IMR-90 (cell line): ENCODE results near the gene ZNF467. TPM values are rescaled to one million over a fixed set of nuclear protein-coding genes. Genes with fewer than 3 reads are reported as not detected.

ENCODE experiments used
- ATAC-seq: fragments of 200-7000 bp; cut with Tn5 transposase; 2 replicates; pipeline ENCODE4 v1.9.1; 2020; ENCODE audit warnings: low read depth, mild to moderate bottlenecking, moderate library complexity
- BruUV-seq: library from RNA; stranded (reverse); fragments of 400-500 nt; replicated peaks from 2 replicates; lab custom pipeline; 2021; lab: Mats Ljungman, UMichigan
- CTCF ChIA-PET: fragments of 300-600 bp; formaldehyde crosslinking; extraction: SDS; loops from one replicate; lab custom pipeline; 2021; ENCODE audit warnings: antibody characterized with exemption; lab: Yijun Ruan, JAX
- POLR2A ChIA-PET: fragments of 300-600 bp; sonication (Branson Sonifier 250); formaldehyde crosslinking; loops from one replicate; lab custom pipeline; 2022; ENCODE audit warnings: antibody characterized with exemption; ENCODE audit not compliant: unreplicated experiment; lab: Charles Lee
- DNase-seq: peaks from one replicate; pipeline ENCODE4 v3.0.0; 2013
- H2AFZ ChIP-seq: replicated peaks from 2 replicates; pipeline ENCODE3; 2013; ENCODE audit warnings: low read length, mild to moderate bottlenecking; ENCODE audit not compliant: poor library complexity
- H2AK5ac ChIP-seq: 2 replicates; pipeline ENCODE4 v1.6.1; 2013; ENCODE audit warnings: low read depth, low read length, inconsistent platforms
- H2AK9ac ChIP-seq: replicated peaks from 2 replicates; pipeline ENCODE3; 2013; ENCODE audit warnings: mild to moderate bottlenecking, low read depth, low read length, moderate library complexity; ENCODE audit not compliant: poor library complexity
- H2BK120ac ChIP-seq: 2 replicates; pipeline ENCODE4 v1.6.1; 2013; ENCODE audit warnings: low read depth, low read length, inconsistent platforms
- H2BK15ac ChIP-seq: 3 replicates; pipeline ENCODE4 v1.6.1; 2013; ENCODE audit warnings: low read depth, low read length, inconsistent platforms
- H2BK20ac ChIP-seq: 2 replicates; pipeline ENCODE4 v1.6.1; 2013; ENCODE audit warnings: low read depth, mild to moderate bottlenecking, inconsistent platforms, low read length, moderate library complexity
- H2BK5ac ChIP-seq: 2 replicates; pipeline ENCODE4 v1.6.1; 2013; ENCODE audit warnings: mild to moderate bottlenecking, low read depth, low read length, inconsistent platforms; ENCODE audit not compliant: poor library complexity, severe bottlenecking
- H3K14ac ChIP-seq: replicated peaks from 2 replicates; pipeline ENCODE4 v1.6.1; 2013; ENCODE audit warnings: low read depth, low read length, inconsistent platforms
- H3K18ac ChIP-seq: 2 replicates; pipeline ENCODE4 v1.6.1; 2013; ENCODE audit warnings: low read depth, low read length, control low read depth
- H3K23ac ChIP-seq: 2 replicates; pipeline ENCODE4 v1.6.1; 2013; ENCODE audit warnings: low read depth, low read length, inconsistent platforms
- H3K27ac ChIP-seq: 2 replicates; pipeline ENCODE4 v1.5.1; 2013; ENCODE audit warnings: mild to moderate bottlenecking, control low read depth, low read length; ENCODE audit not compliant: insufficient read depth
- H3K27me3 ChIP-seq: 2 replicates; pipeline ENCODE4 v1.6.1; 2013; ENCODE audit warnings: low read length; ENCODE audit not compliant: control insufficient read depth, insufficient read depth
- H3K36me3 ChIP-seq: 2 replicates; pipeline ENCODE4 v1.6.1; 2013; ENCODE audit warnings: low read length, mixed read lengths; ENCODE audit not compliant: control insufficient read depth, insufficient read depth
- H3K4ac ChIP-seq: 2 replicates; pipeline ENCODE4 v1.6.1; 2013; ENCODE audit warnings: low read depth, low read length, inconsistent platforms
- H3K4me1 ChIP-seq: 2 replicates; pipeline ENCODE4 v1.6.1; 2013; ENCODE audit warnings: low read length, mixed read lengths; ENCODE audit not compliant: control insufficient read depth, insufficient read depth
- H3K4me2 ChIP-seq: 2 replicates; pipeline ENCODE4 v1.6.1; 2013; ENCODE audit warnings: low read depth, mild to moderate bottlenecking, control low read depth, low read length, moderate library complexity
- H3K4me3 ChIP-seq: 2 replicates; pipeline ENCODE4 v1.5.1; 2013; ENCODE audit warnings: low read depth, mild to moderate bottlenecking, control low read depth, low read length, moderate library complexity; ENCODE audit not compliant: insufficient read depth
- H3K56ac ChIP-seq: 2 replicates; pipeline ENCODE4 v1.6.1; 2013; ENCODE audit warnings: low read length, inconsistent platforms; ENCODE audit not compliant: insufficient read depth; ENCODE audit errors: extremely low read depth
- H3K79me1 ChIP-seq, 2 experiments: 2 replicates each; pipeline ENCODE4 v1.6.1; 2013; ENCODE audit warnings: low read length in 2 of 2, inconsistent platforms in 1 of 2, low read depth in 1 of 2
- H3K9ac ChIP-seq: 2 replicates; pipeline ENCODE4 v1.6.1; 2013; ENCODE audit warnings: low read depth, low read length, control low read depth
- H3K9me1 ChIP-seq: 2 replicates; pipeline ENCODE4 v1.6.1; 2013; ENCODE audit warnings: low read length, inconsistent platforms; ENCODE audit not compliant: insufficient read depth
- H3K9me3 ChIP-seq: 2 replicates; pipeline ENCODE4 v1.6.1; 2013; ENCODE audit warnings: low read length; ENCODE audit not compliant: control insufficient read depth, insufficient read depth
- H4K20me1 ChIP-seq: 2 replicates; pipeline ENCODE4 v1.6.1; 2013; ENCODE audit warnings: low read length, inconsistent platforms; ENCODE audit not compliant: insufficient read depth
- H4K5ac ChIP-seq: 2 replicates; pipeline ENCODE4 v1.6.1; 2013; ENCODE audit warnings: mild to moderate bottlenecking, low read depth, low read length, control low read depth
- H4K8ac ChIP-seq, 2 experiments: 2 replicates each; pipeline ENCODE4 v1.6.1; 2013; ENCODE audit warnings: low read depth in 2 of 2, low read length in 2 of 2, control low read depth in 1 of 2, inconsistent platforms in 1 of 2
- H4K91ac ChIP-seq: 2 replicates; pipeline ENCODE4 v1.6.1; 2013; ENCODE audit warnings: low read depth, low read length, inconsistent platforms; ENCODE audit not compliant: insufficient read depth
- CEBPB ChIP-seq: IDR thresholded peaks from 2 replicates; pipeline ENCODE4 v1.6.1; 2012; ENCODE audit warnings: low read depth, low read length, improper control_type of control experiment
- CHD1 ChIP-seq: IDR thresholded peaks from 2 replicates; pipeline ENCODE4 v1.6.1; 2012; ENCODE audit warnings: low read depth, low read length, improper control_type of control experiment
- MAFK ChIP-seq: IDR thresholded peaks from 2 replicates; pipeline ENCODE4 v1.6.1; 2012; ENCODE audit warnings: low read depth, low read length, improper control_type of control experiment
- MAZ ChIP-seq: IDR thresholded peaks from 2 replicates; pipeline ENCODE4 v1.6.1; 2012; ENCODE audit warnings: low read depth, mild to moderate bottlenecking, low read length, improper control_type of control experiment, moderate library complexity, borderline replicate concordance
- NFE2L2 ChIP-seq: fragments of 150-350 bp; IDR thresholded peaks from 2 replicates; pipeline ENCODE4 v1.6.1; 2016; ENCODE audit warnings: low read depth, mild to moderate bottlenecking, low read length
- RFX5 ChIP-seq: IDR thresholded peaks from 2 replicates; pipeline ENCODE4 v1.8.0; 2012; ENCODE audit warnings: low read depth, mild to moderate bottlenecking, low read length, moderate library complexity
- USF2 ChIP-seq: fragments of 150-350 bp; IDR thresholded peaks from 2 replicates; pipeline ENCODE4 v1.6.1; 2017; ENCODE audit warnings: mild to moderate bottlenecking, antibody characterized with exemption, low read length, low read depth
- WGBS, 2 experiments: methylation state at CpG; one replicate each; pipeline versions ENCODE4 v1.1.5 to v1.1.7; 2013; ENCODE audit warnings: missing lambda C conversion rate in 2 of 2; ENCODE audit not compliant: insufficient read length in 1 of 2; ENCODE audit errors: extremely low coverage in 2 of 2; 5-methylcytosine and 5-hydroxymethylcytosine counted together
- dilution Hi-C: fragments of 300-500 bp; cut with HindIII; formaldehyde crosslinking; loops from one replicate; pipeline ENCODE4 v1.14.3; 2018; ENCODE audit warnings: low sequenced_read_pairs; ENCODE audit not compliant: unreplicated experiment
- in situ Hi-C: fragments of 300-500 bp; cut with MboI; formaldehyde crosslinking; loops from 3 replicates; pipeline ENCODE4 v1.14.3; 2019; ENCODE audit warnings: low sequenced_read_pairs, inconsistent platforms, mixed read lengths
- intact Hi-C: fragments of 100-400 bp; cut with micrococcal nuclease; formaldehyde crosslinking; loops from 2 replicates; pipeline ENCODE4 v1.10.0; 2022
- polyA plus RNA-seq, 3 experiments: library from polyadenylated mRNA; depleted of rRNA; stranded (reverse); fragments of >200 nt; gene quantifications; 2 replicates each; pipeline ENCODE4 v1.2.3, GENCODE V29; 2012; ENCODE audit warnings: low replicate concordance in 1 of 3
- total RNA-seq: library from RNA; depleted of rRNA; stranded (reverse); fragments of >200 nt; gene quantifications from 2 replicates; pipeline ENCODE4 v1.2.3, GENCODE V29; 2012

ZNF467 gene
- total and polyA plus RNA-seq, 2 of the 4 experiments (the other 2 are of a cell fraction), result 0.67 TPM; not detected in 1

GRCh38 chr7:149819961-149820340 is 46.6 kb upstream of the ZNF467 start:
- no peak overlapping the region for H2AK5ac ChIP-seq
- H4K5ac ChIP-seq, result no peak overlapping the region
- no peak for ATAC-seq
- ChIA-PET POLR2A (no interaction called here), CTCF (no interaction called here)
- no peak overlapping the region for H2AK9ac ChIP-seq
- dilution Hi-C loops (no loop called here), in situ Hi-C loops (no loop called here), intact Hi-C loops (no loop called here)
- no peak overlapping the region for H4K8ac ChIP-seq
- H3K79me1 ChIP-seq, result no peaks in the 10 kb centered on the region
- H2BK5ac ChIP-seq, result no peak overlapping the region
- TF ChIP-seq NFE2L2 (no peak), RFX5 (no peak), MAZ (no peak), CEBPB (no peak), USF2 (no peak), MAFK (no peak), CHD1 (no peak)
- no peak for DNase-seq
- no peaks in the 10 kb centered on the region for H3K4me1 ChIP-seq
- H3K4ac ChIP-seq, result no peak overlapping the region
- H3K27me3 ChIP-seq, result peaks cover 15% of the 10 kb centered on the region; the same call in 1 of the 2 replicates
- H3K9me3 ChIP-seq, result no peaks in the 10 kb centered on the region
- H3K9ac ChIP-seq, result no peak overlapping the region
- no peak overlapping the region for H2BK20ac ChIP-seq
- H3K14ac ChIP-seq, result no peak overlapping the region
- H2BK15ac ChIP-seq, result no peak overlapping the region
- no CpG with 5 or more reads among the region's 7 CpGs for WGBS, 2 experiments
- no peak overlapping the region for H3K4me3 ChIP-seq
- H3K27ac ChIP-seq, result no peak overlapping the region
- H3K36me3 ChIP-seq, result no peaks in the 10 kb centered on the region
- no TSS peak for BruUV-seq
- no peaks in the 10 kb centered on the region for H3K9me1 ChIP-seq
- no peak overlapping the region for H3K56ac ChIP-seq
- H3K23ac ChIP-seq, result no peak overlapping the region
- no peak overlapping the region for H3K18ac ChIP-seq
- no peak overlapping the region for H3K4me2 ChIP-seq
- no peak overlapping the region for H2BK120ac ChIP-seq
- H4K91ac ChIP-seq, result no peak overlapping the region
- H2AFZ ChIP-seq, result no peak overlapping the region
- no peaks in the 10 kb centered on the region for H4K20me1 ChIP-seq
